Neutrophil (primary cell): Measurements from ENCODE around the gene FBXL20.
"Not testable (repeated sequence)": the region's sequence is repeated elsewhere in the genome, so short reads cannot be mapped to it uniquely, and the experiment has no call there.

Source experiments
- H3K27ac ChIP-seq: fragments of 200-600 bp; sonication (generic); 2 replicates; pipeline ENCODE4 v1.5.1; 2016; ENCODE audit warnings: mild to moderate bottlenecking, moderate library complexity
- H3K27me3 ChIP-seq: fragments of 200-600 bp; sonication (generic); 2 replicates; pipeline ENCODE4 v1.6.0; 2016; ENCODE audit warnings: mild to moderate bottlenecking
- H3K36me3 ChIP-seq: fragments of 200-600 bp; sonication (generic); 2 replicates; pipeline ENCODE4 v1.5.1; 2017
- H3K4me1 ChIP-seq, 2 experiments: fragments of 200-600 bp in 1 of 2; sonication (generic) in 1 of 2; 1 replicate in 1 of 2; 2 replicates in 1 of 2; pipeline versions ENCODE4 v1.5.1 to v1.6.1; 2013 to 2016; ENCODE audit warnings: low read depth in 1 of 2, low read length in 1 of 2, mild to moderate bottlenecking in 1 of 2, moderate library complexity in 1 of 2; ENCODE audit not compliant: control insufficient read depth in 1 of 2, insufficient read depth in 1 of 2
- H3K4me3 ChIP-seq, 2 experiments: fragments of 200-600 bp in 1 of 2; sonication (generic) in 1 of 2; 1 replicate in 1 of 2; 2 replicates in 1 of 2; pipeline ENCODE4 v1.5.1; 2013 to 2016; ENCODE audit warnings: low read depth in 1 of 2, low read length in 1 of 2, mild to moderate bottlenecking in 1 of 2, moderate library complexity in 1 of 2
- H3K9me3 ChIP-seq: fragments of 200-600 bp; sonication (generic); 2 replicates; pipeline ENCODE4 v1.5.1; 2016
- TF ChIP-seq, protein P1 (sequence below): fragments of 200-600 bp; sonication (generic); IDR thresholded peaks from 2 replicates; pipeline ENCODE4 v1.5.1; 2016; ENCODE audit warnings: antibody characterized with exemption

Gene FBXL20

DNA sequence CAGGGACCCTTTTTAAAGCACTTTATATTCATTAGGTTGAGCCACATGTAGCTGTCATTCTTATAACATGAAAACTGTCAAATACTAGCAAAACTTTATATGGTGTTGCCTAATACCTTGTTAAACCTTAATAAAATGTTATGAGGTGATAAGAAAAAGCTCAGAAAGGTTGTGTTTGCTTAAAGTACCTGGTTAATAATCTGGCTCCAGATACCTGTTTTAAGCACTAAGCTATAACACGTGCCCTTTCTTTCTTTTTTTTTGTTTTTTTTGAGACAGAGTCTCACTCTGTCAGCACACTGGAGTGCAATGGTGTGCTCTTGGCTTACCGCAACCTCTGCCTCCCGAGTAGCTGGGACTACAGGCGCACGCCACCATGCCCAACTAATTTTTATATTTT is 116.7 kb downstream of the FBXL20 start:
- peaks cover 70% of the 10 kb centered on the region for H3K36me3 ChIP-seq
- TF ChIP-seq, protein P1, sequence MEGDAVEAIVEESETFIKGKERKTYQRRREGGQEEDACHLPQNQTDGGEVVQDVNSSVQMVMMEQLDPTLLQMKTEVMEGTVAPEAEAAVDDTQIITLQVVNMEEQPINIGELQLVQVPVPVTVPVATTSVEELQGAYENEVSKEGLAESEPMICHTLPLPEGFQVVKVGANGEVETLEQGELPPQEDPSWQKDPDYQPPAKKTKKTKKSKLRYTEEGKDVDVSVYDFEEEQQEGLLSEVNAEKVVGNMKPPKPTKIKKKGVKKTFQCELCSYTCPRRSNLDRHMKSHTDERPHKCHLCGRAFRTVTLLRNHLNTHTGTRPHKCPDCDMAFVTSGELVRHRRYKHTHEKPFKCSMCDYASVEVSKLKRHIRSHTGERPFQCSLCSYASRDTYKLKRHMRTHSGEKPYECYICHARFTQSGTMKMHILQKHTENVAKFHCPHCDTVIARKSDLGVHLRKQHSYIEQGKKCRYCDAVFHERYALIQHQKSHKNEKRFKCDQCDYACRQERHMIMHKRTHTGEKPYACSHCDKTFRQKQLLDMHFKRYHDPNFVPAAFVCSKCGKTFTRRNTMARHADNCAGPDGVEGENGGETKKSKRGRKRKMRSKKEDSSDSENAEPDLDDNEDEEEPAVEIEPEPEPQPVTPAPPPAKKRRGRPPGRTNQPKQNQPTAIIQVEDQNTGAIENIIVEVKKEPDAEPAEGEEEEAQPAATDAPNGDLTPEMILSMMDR = no peak
- H3K9me3 ChIP-seq = no peaks in the 10 kb centered on the region
- H3K4me1 ChIP-seq = no peaks in the 10 kb centered on the region
- H3K27me3 ChIP-seq = no peaks in the 10 kb centered on the region
- H3K4me3 ChIP-seq = no peak overlapping the region
- no peak overlapping the region for H3K27ac ChIP-seq

DNA sequence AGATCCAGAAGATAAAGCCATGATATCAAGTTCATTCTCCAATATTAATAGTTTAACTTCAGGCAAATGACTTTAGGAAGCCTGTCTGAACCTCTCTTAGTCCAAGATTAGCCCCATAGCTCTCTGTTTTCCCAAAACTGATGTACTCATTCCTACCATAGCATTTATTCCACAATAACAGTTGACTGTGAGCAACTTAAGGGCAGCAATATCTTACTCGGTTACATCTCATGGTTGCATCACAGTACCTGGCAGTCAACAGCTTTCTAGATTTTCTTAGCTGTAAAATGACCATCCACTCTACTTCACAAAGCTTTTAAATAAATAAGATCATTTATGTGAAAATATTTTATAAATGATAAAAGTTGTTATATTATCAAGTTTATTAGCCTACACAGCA is 117.5 kb downstream of the FBXL20 start:
- no peak overlapping the region for H3K4me3 ChIP-seq
- H3K4me1 ChIP-seq = no peaks in the 10 kb centered on the region
- peaks cover 71% of the 10 kb centered on the region for H3K36me3 ChIP-seq
- TF ChIP-seq, protein P1 = no peak
- H3K9me3 ChIP-seq = no peaks in the 10 kb centered on the region
- no peak overlapping the region for H3K27ac ChIP-seq
- no peaks in the 10 kb centered on the region for H3K27me3 ChIP-seq

- Histone ChIP-seq H3K27me3 (no peaks in the 10 kb centered on the region), H3K4me1 (no peaks in the 10 kb centered on the region), H3K9me3 (no peaks in the 10 kb centered on the region), H3K27ac (no peak overlapping the region), H3K4me3 (no peak overlapping the region), H3K36me3 (peaks cover 74% of the 10 kb centered on the region)
- TF ChIP-seq, protein P1 = no peak
Observed at GRCh38 chr17:39283098-39283497, 118.3 kb downstream of the FBXL20 start.

DNA sequence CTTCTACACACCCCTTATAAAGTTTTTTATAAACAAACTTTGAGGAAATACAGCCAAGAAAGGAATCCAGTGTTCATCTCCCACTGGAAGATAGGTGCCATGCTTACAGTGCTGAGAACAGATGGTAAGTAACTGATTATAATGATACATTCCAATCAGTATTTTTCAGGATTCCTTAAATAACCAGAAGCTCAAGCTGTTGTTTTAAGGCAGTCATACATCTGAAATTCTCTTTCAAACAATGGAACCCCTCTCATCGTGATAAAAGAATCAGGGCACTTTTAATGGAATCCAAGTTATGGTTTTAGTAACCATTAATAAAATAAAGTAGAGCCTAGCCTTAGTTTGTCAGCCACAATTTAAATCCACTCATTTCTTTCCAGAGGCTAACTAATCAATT is 119.6 kb downstream of the FBXL20 start:
- Histone ChIP-seq H3K36me3 (peaks cover 87% of the 10 kb centered on the region), H3K4me1 (no peaks in the 10 kb centered on the region), H3K27ac (no peak overlapping the region), H3K27me3 (no peaks in the 10 kb centered on the region), H3K9me3 (no peaks in the 10 kb centered on the region), H3K4me3 (no peak overlapping the region)
- TF ChIP-seq, protein P1 = no peak

GRCh38 chr17:39278246-39278645 is 123.2 kb downstream of the FBXL20 start:
- H3K27me3 ChIP-seq, H3K9me3 ChIP-seq, H3K4me1 ChIP-seq, H3K4me3 ChIP-seq, H3K27ac ChIP-seq: not testable (repeated sequence)
- peaks cover 92% of the 10 kb centered on the region for H3K36me3 ChIP-seq

DNA sequence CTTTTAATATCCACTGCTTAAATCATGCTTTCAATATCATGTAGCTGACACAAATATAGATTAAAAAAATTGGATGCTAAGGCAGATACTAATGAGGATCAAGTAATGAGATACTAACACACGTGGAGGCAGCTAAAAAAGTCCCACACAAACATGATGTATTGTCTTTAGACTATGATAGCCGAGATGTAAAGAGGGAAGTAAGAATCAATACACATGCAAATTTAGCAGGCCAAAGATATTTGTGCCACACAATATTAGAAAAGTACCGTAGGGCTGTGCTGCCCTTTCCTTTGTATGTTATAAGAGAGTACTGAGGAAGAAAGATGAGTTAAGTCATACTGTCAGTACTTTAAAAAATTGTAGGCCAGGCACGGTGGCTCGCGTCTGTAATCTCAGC is 124.3 kb downstream of the FBXL20 start:
- Histone ChIP-seq H3K4me1 (no peaks in the 10 kb centered on the region), H3K9me3 (no peaks in the 10 kb centered on the region), H3K4me3 (no peak overlapping the region), H3K36me3 (peaks cover 92% of the 10 kb centered on the region), H3K27ac (no peak overlapping the region), H3K27me3 (no peaks in the 10 kb centered on the region)
- TF ChIP-seq, protein P1 = no peak
